ENCODE data around the gene ARHGAP1. TPM values are rescaled to one million over a fixed set of nuclear protein-coding genes. Genes with fewer than 3 reads are reported as not detected.

The ARHGAP1 gene
- total and polyA plus RNA-seq, 2 donors (not counting 3 experiments of a cell fraction or from before 2014, with no cell fraction given): 30.9 to 58.2 TPM

DNA sequence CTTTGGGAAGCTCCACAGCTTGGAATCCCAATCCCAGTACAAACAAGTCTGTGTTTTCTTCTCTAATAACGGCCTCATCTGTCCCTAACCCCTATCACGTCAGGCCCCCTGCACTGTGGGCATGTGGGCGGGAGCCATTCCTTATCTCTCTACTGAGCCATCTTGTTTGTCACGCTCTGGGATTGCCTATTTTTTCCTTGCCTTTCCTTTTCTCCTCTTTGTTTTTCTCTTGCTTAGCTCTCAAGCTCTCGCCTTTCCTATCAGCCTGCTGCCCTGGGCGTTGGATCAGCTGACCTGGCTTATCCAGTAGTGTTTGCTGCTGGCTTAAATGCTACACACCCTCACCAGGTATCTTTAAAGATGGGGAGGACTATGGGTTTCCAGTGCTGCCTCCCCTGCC lies 35.8 kb downstream of the ARHGAP1 start:
- dilution Hi-C loops (cut with MboI; ENCODE audit: extremely low pct_ligation_motif_present, low sequenced_read_pairs): no loop called here
- no TSS peak for BruUV-seq (replicated peaks)
- Histone ChIP-seq H3K9ac (replicated peaks; ENCODE audit: extremely low read depth, insufficient read depth, low read length) (no peak overlapping the region), H3K27ac (ENCODE audit: insufficient read depth, low read depth, low read length) (no peak overlapping the region), H3K4me2 (ENCODE audit: insufficient read depth, low read length) (peak overlapping the region; percentile 17), H3K9me1 (replicated peaks; ENCODE audit: control insufficient read depth, extremely low read depth, insufficient read depth, low read length) (no peaks in the 10 kb centered on the region), H3K4me3 (replicated peaks in 1 of 3; ENCODE audit: insufficient read depth in 1 of 3, low read depth in 1 of 3, low read length in 3 of 3) (no peak overlapping the region), H4K20me1 (replicated peaks; ENCODE audit: control insufficient read depth, extremely low read depth, insufficient read depth, low read length) (no peaks in the 10 kb centered on the region), H3K4me1 (ENCODE audit: control insufficient read depth, extremely low read depth, insufficient read depth, low read length) (peaks cover 18% of the 10 kb centered on the region), H3K27me3 (ENCODE audit: control insufficient read depth in 2 of 2, insufficient read depth in 2 of 2, low read length in 2 of 2) (no peaks in the 10 kb centered on the region), H3K79me2 (ENCODE audit: control insufficient read depth, insufficient read depth, low read length) (no peaks in the 10 kb centered on the region), H2AFZ (ENCODE audit: low read depth, low read length) (peak overlapping the region; percentile 11), H3K9me3 (replicated peaks; ENCODE audit: control insufficient read depth, insufficient read depth, low read length) (no peaks in the 10 kb centered on the region), H3K36me3 (ENCODE audit: control insufficient read depth in 2 of 2, extremely low read depth in 1 of 2, insufficient read depth in 2 of 2, low read length in 2 of 2) (peaks cover 16 to 37% of the 10 kb centered on the region in 2 experiments)
- TF ChIP-seq POLR2AphosphoS5 (IDR thresholded peaks at IDR 0.05; ENCODE audit: insufficient read depth, low read depth, low read length) (no peak), JUN (IDR thresholded peaks at IDR 0.05; ENCODE audit: borderline replicate concordance, insufficient read depth, insufficient read length, low read depth) (no peak)
- FAIRE-seq (peak; percentile 8), DNase-seq (ENCODE audit: low read depth, low spot score) (no peak)
- intact Hi-C loops (cut with micrococcal nuclease): no loop called here
- ChIA-PET CTCF (no interaction called here), POLR2A (no interaction called here)

GRCh38 chr11:46663277-46663940 lies 37.0 kb downstream of the ARHGAP1 start:
- dilution Hi-C loops (cut with MboI; ENCODE audit: extremely low pct_ligation_motif_present, low sequenced_read_pairs): no loop called here
- H4K20me1 ChIP-seq (replicated peaks; ENCODE audit: control insufficient read depth, extremely low read depth, insufficient read depth, low read length): no peaks in the 10 kb centered on the region
- FAIRE-seq: peak; percentile 80
- TF ChIP-seq GATA2 (IDR thresholded peaks at IDR 0.05; ENCODE audit: insufficient read depth, insufficient read length, low read depth, low read length): peak; percentile 76
- no peak for TF ChIP-seq JUN (IDR thresholded peaks at IDR 0.05; ENCODE audit: borderline replicate concordance, insufficient read depth, insufficient read length, low read depth)
- no peak for TF ChIP-seq MAX (IDR thresholded peaks at IDR 0.05; ENCODE audit: insufficient read depth, insufficient read length)
- peak; percentile 36 for TF ChIP-seq FOS (IDR thresholded peaks at IDR 0.05; ENCODE audit: borderline replicate concordance, insufficient read depth, low read length)
- H3K27me3 ChIP-seq (ENCODE audit: control insufficient read depth in 2 of 2, insufficient read depth in 2 of 2, low read length in 2 of 2): no peaks in the 10 kb centered on the region
- no peak overlapping the region for H2AFZ ChIP-seq (ENCODE audit: low read depth, low read length)
- no peaks in the 10 kb centered on the region for H3K9me3 ChIP-seq (replicated peaks; ENCODE audit: control insufficient read depth, insufficient read depth, low read length)
- no peaks in the 10 kb centered on the region for H3K79me2 ChIP-seq (ENCODE audit: control insufficient read depth, insufficient read depth, low read length)
- intact Hi-C loops (cut with micrococcal nuclease): no loop called here
- no peak overlapping the region for H3K27ac ChIP-seq (ENCODE audit: insufficient read depth, low read depth, low read length)
- H3K9ac ChIP-seq (replicated peaks; ENCODE audit: extremely low read depth, insufficient read depth, low read length): no peak overlapping the region
- BruUV-seq (replicated peaks): no TSS peak
- no peak overlapping the region for H3K4me3 ChIP-seq (replicated peaks in 1 of 3; ENCODE audit: insufficient read depth in 1 of 3, low read depth in 1 of 3, low read length in 3 of 3)
- CTCF ChIA-PET: interaction anchor here (0.5 to 1.1 kb wide), 4 partner anchors 10 to 120 kb away, joined by 3 to 6 read pairs (median 4); no protein-coding TSS in a partner anchor
- peaks cover 10 to 32% of the 10 kb centered on the region in 2 experiments for H3K36me3 ChIP-seq (ENCODE audit: control insufficient read depth in 2 of 2, extremely low read depth in 1 of 2, insufficient read depth in 2 of 2, low read length in 2 of 2)
- H3K9me1 ChIP-seq (replicated peaks; ENCODE audit: control insufficient read depth, extremely low read depth, insufficient read depth, low read length): no peaks in the 10 kb centered on the region
- POLR2A ChIA-PET: no interaction called here
- no peak overlapping the region for H3K4me2 ChIP-seq (ENCODE audit: insufficient read depth, low read length)
- DNase-seq (ENCODE audit: low read depth, low spot score): no peak
- H3K4me1 ChIP-seq (ENCODE audit: control insufficient read depth, extremely low read depth, insufficient read depth, low read length): peaks cover 18% of the 10 kb centered on the region
